MM.1S (cell line): ENCODE data around the gene ABO.
"Not testable (repeated sequence)": the region's sequence is repeated elsewhere in the genome, so short reads cannot be mapped to it uniquely, and the experiment has no call there.

Source experiments
- EZH2 ChIP-seq: fragments of 300-600 bp; sonication (generic); optimal IDR thresholded peaks from 2 replicates; pipeline ENCODE3; 2017; ENCODE audit warnings: low read depth, mild to moderate bottlenecking, antibody characterized with exemption, low read length, mixed read lengths
- TF ChIP-seq, protein P1 (sequence below): fragments of 300-600 bp; sonication (generic); IDR thresholded peaks from 2 replicates; pipeline ENCODE4 v1.5.1; 2016; ENCODE audit warnings: antibody characterized with exemption, low read length, mixed read lengths

DNA sequence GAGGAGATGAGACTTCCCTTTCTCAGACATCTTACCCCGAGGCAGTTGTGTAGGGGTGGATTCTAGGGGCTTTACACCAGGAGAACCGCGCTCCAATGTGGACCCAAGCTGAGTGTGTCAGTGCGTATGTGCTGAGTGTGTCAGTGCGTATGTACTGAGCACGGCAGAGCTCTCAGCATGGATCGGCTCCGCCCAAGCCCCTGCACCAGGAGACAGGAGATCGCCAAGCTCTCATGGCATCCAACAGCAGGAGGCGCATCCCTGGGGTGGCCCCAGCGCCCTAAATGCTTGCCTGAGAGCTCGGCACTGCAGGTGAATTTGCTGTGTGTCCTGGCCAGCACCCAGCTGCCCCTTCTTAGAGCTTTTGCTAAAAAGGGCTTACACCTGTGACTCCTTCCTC lies 53.0 kb downstream of the ABO start:
- TF ChIP-seq, protein P1, sequence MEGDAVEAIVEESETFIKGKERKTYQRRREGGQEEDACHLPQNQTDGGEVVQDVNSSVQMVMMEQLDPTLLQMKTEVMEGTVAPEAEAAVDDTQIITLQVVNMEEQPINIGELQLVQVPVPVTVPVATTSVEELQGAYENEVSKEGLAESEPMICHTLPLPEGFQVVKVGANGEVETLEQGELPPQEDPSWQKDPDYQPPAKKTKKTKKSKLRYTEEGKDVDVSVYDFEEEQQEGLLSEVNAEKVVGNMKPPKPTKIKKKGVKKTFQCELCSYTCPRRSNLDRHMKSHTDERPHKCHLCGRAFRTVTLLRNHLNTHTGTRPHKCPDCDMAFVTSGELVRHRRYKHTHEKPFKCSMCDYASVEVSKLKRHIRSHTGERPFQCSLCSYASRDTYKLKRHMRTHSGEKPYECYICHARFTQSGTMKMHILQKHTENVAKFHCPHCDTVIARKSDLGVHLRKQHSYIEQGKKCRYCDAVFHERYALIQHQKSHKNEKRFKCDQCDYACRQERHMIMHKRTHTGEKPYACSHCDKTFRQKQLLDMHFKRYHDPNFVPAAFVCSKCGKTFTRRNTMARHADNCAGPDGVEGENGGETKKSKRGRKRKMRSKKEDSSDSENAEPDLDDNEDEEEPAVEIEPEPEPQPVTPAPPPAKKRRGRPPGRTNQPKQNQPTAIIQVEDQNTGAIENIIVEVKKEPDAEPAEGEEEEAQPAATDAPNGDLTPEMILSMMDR, result not testable (repeated sequence)
- not testable (repeated sequence) for TF ChIP-seq EZH2
